D721Med (cell line): ENCODE data around the gene SOX10.
"Not testable (repeated sequence)": the region's sequence is repeated elsewhere in the genome, so short reads cannot be mapped to it uniquely, and the experiment has no call there.

Source experiments
- DNase-seq: peaks from one replicate; pipeline ENCODE4 v3.0.0; 2011; ENCODE audit warnings: low spot score; ENCODE audit not compliant: insufficient read length
- FAIRE-seq: peaks from 2 replicates; lab custom pipeline; 2011; peaks lifted over from hg19 to GRCh38; lab: Jason Lieb, UNC
- CTCF ChIP-seq: IDR thresholded peaks from 2 replicates; pipeline ENCODE4 v1.5.1; 2012; ENCODE audit warnings: mild to moderate bottlenecking, control low read depth; ENCODE audit not compliant: insufficient read depth; ENCODE audit errors: missing control alignments

SOX10 gene

GRCh38 chr22:37982938-37983859, 1.2 kb downstream of the SOX10 start:
- TF ChIP-seq CTCF = no peak
- DNase-seq = no peak
- FAIRE-seq = no peak

GRCh38 chr22:37982151-37982785, 2.1 kb downstream of the SOX10 start:
- no peak for FAIRE-seq
- no peak for DNase-seq
- no peak for TF ChIP-seq CTCF

- no peak for TF ChIP-seq CTCF
- no peak for FAIRE-seq
- no peak for DNase-seq
Observed at GRCh38 chr22:37981282-37982011, 2.9 kb downstream of the SOX10 start.

- TF ChIP-seq CTCF = no peak
- no peak for FAIRE-seq
- DNase-seq = no peak
Observed at GRCh38 chr22:37979782-37980181, 4.6 kb downstream of the SOX10 start.

- TF ChIP-seq CTCF = no peak
- FAIRE-seq = no peak
- no peak for DNase-seq
Observed at GRCh38 chr22:37976547-37976946, 7.8 kb downstream of the SOX10 start.

- FAIRE-seq, DNase-seq: not testable (repeated sequence)
Observed at GRCh38 chr22:37976022-37976421, 8.3 kb downstream of the SOX10 start.

- no peak for TF ChIP-seq CTCF
- no peak for FAIRE-seq
- no peak for DNase-seq
Observed at GRCh38 chr22:37975153-37975552, 9.2 kb downstream of the SOX10 start.
